Fibroblast of the aortic adventitia (primary cell): Measurements from ENCODE around the gene UQCC2. TPM values are rescaled to one million over a fixed set of nuclear protein-coding genes. Genes with fewer than 3 reads are reported as not detected.

Experiments used
- DNase-seq: peaks from one replicate; pipeline ENCODE4 v3.0.0-alpha.2; 2010; ENCODE audit warnings: low read depth
- H3K4me3 ChIP-seq: 2 replicates; pipeline ENCODE4 v1.5.1; 2011; ENCODE audit warnings: low read depth, mild to moderate bottlenecking, control low read depth, low read length, moderate library complexity
- CTCF ChIP-seq: IDR thresholded peaks from 2 replicates; pipeline ENCODE4 v1.5.1; 2011; ENCODE audit warnings: mild to moderate bottlenecking, low read length, control low read depth, inconsistent platforms; ENCODE audit not compliant: insufficient read depth
- total RNA-seq: library from RNA; depleted of rRNA; stranded (reverse); fragments of >200 nt; gene quantifications from 2 replicates; pipeline ENCODE4 v1.2.3, GENCODE V29; 2012; ENCODE audit warnings: low replicate concordance

The UQCC2 gene
- total RNA-seq, 1 donor: 20.2 TPM

- H3K4me3 ChIP-seq: no peak overlapping the region
- DNase-seq: no peak
- no peak for TF ChIP-seq CTCF
These were observed 22.4 kb downstream of the UQCC2 start for GRCh38 chr6:33689148-33689494.

- no peak overlapping the region for H3K4me3 ChIP-seq
- no peak for TF ChIP-seq CTCF
- DNase-seq: no peak
These were observed 22.9 kb downstream of the UQCC2 start for GRCh38 chr6:33688451-33689147.

- H3K4me3 ChIP-seq: no peak overlapping the region
- DNase-seq: no peak
- no peak for TF ChIP-seq CTCF
These were observed 23.5 kb downstream of the UQCC2 start for GRCh38 chr6:33688006-33688405.

- no peak for DNase-seq
- H3K4me3 ChIP-seq: no peak overlapping the region
- TF ChIP-seq CTCF: no peak
These were observed 24.2 kb downstream of the UQCC2 start for GRCh38 chr6:33686981-33687975.

- TF ChIP-seq CTCF: no peak
These were observed 25.1 kb downstream of the UQCC2 start for GRCh38 chr6:33686225-33686924.

GRCh38 chr6:33685411-33686224 is 25.9 kb downstream of the UQCC2 start:
- no peak for TF ChIP-seq CTCF
- DNase-seq: no peak
- H3K4me3 ChIP-seq: no peak overlapping the region

More at GRCh38 chr6:33686225-33686924, 25.1 kb downstream of the UQCC2 start:
- DNase-seq: no peak
- no peak overlapping the region for H3K4me3 ChIP-seq
